PC-3 (cell line): ENCODE measurements around the gene ASXL2. TPM values are rescaled to one million over a fixed set of nuclear protein-coding genes. Genes with fewer than 3 reads are reported as not detected.
"Not testable (repeated sequence)": the region's sequence is repeated elsewhere in the genome, so short reads cannot be mapped to it uniquely, and the experiment has no call there.

Experiments used
- ATAC-seq: fragments of 200-7000 bp; cut with Tn5 transposase; 2 replicates; pipeline ENCODE4 v1.9.1; 2020; ENCODE audit warnings: mild to moderate bottlenecking, moderate library complexity
- BruUV-seq: library from RNA; stranded (reverse); fragments of 400-500 nt; replicated peaks from 2 replicates; lab custom pipeline; 2021; lab: Mats Ljungman, UMichigan
- CTCF ChIA-PET: fragments of 300-600 bp; sonication (Branson Sonifier 250); formaldehyde crosslinking; loops from one replicate; lab custom pipeline; 2022; ENCODE audit warnings: antibody characterized with exemption; lab: Charles Lee
- POLR2A ChIA-PET: fragments of 300-600 bp; sonication (Branson Sonifier 250); formaldehyde crosslinking; loops from one replicate; lab custom pipeline; 2022; ENCODE audit warnings: antibody characterized with exemption; ENCODE audit not compliant: unreplicated experiment; lab: Charles Lee
- DNase-seq: peaks from one replicate; pipeline ENCODE4 v3.0.0-alpha.2; 2015
- H2AFZ ChIP-seq: fragments of 300-600 bp; sonication (generic); 2 replicates; pipeline ENCODE4 v1.6.0; 2016; ENCODE audit warnings: antibody characterized with exemption, low read length
- H3F3A ChIP-seq: fragments of 300-600 bp; sonication (generic); one replicate; pipeline ENCODE4 v1.6.0; 2017; ENCODE audit warnings: antibody characterized with exemption, low read length, control low read depth, mild to moderate bottlenecking; ENCODE audit not compliant: unreplicated experiment
- H3K27ac ChIP-seq: fragments of 300-600 bp; sonication (generic); 2 replicates; pipeline ENCODE4 v1.5.1; 2016; ENCODE audit warnings: mild to moderate bottlenecking, low read length
- H3K27me3 ChIP-seq: fragments of 300-600 bp; sonication (generic); 2 replicates; pipeline ENCODE4 v1.6.1; 2016; ENCODE audit warnings: low read length, mixed read lengths
- H3K36me3 ChIP-seq: fragments of 300-600 bp; sonication (generic); 2 replicates; pipeline ENCODE4 v1.6.1; 2016; ENCODE audit warnings: low read depth, mixed run types, low read length, mixed read lengths
- H3K4me1 ChIP-seq: fragments of 300-600 bp; sonication (generic); 2 replicates; pipeline ENCODE4 v1.5.1; 2016; ENCODE audit warnings: low read length; ENCODE audit not compliant: insufficient read depth
- H3K4me2 ChIP-seq: fragments of 300-600 bp; sonication (generic); 2 replicates; pipeline ENCODE4 v1.6.0; 2016; ENCODE audit warnings: low read length
- H3K4me3 ChIP-seq: fragments of 300-600 bp; sonication (generic); 2 replicates; pipeline ENCODE4 v1.5.1; 2016; ENCODE audit warnings: mild to moderate bottlenecking, low read length, mixed read lengths
- H3K79me2 ChIP-seq: fragments of 300-600 bp; sonication (generic); 2 replicates; pipeline ENCODE4 v1.6.1; 2017; ENCODE audit warnings: low read length, mixed read lengths
- H3K9ac ChIP-seq: fragments of 300-600 bp; sonication (generic); 2 replicates; pipeline ENCODE4 v1.6.0; 2016; ENCODE audit warnings: mild to moderate bottlenecking, low read length
- H3K9me2 ChIP-seq: fragments of 300-600 bp; sonication (generic); replicated peaks from 2 replicates; pipeline ENCODE4 v1.6.1; 2016; ENCODE audit warnings: mixed run types, low read length, mixed read lengths
- H3K9me3 ChIP-seq: fragments of 300-600 bp; sonication (generic); 2 replicates; pipeline ENCODE4 v1.6.1; 2016; ENCODE audit warnings: low read length, mixed read lengths
- H4K20me1 ChIP-seq: fragments of 300-600 bp; sonication (generic); 2 replicates; pipeline ENCODE4 v1.6.1; 2016; ENCODE audit warnings: low read length, mixed read lengths
- EZH2 ChIP-seq: fragments of 300-600 bp; sonication (generic); IDR thresholded peaks from one replicate; pipeline ENCODE4 v1.6.1; 2017; ENCODE audit warnings: antibody characterized with exemption, mild to moderate bottlenecking, low read length; ENCODE audit not compliant: unreplicated experiment
- EZH2phosphoT487 ChIP-seq: fragments of 300-600 bp; sonication (generic); IDR thresholded peaks from 2 replicates; pipeline ENCODE4 v1.6.1; 2018; ENCODE audit warnings: mild to moderate bottlenecking, antibody characterized with exemption, low read length, borderline replicate concordance
- intact Hi-C: fragments of 100-400 bp; cut with micrococcal nuclease; formaldehyde crosslinking; loops from 2 replicates; pipeline ENCODE4 v1.9.0; 2023
- total RNA-seq: library from RNA; depleted of rRNA; stranded (reverse); fragments of >200 nt; gene quantifications from 2 replicates; pipeline ENCODE4 v1.2.3, GENCODE V29; 2014
- TF ChIP-seq, protein P1 (sequence below): fragments of 300-600 bp; sonication (generic); conservative IDR thresholded peaks from 2 replicates; pipeline ENCODE4 v1.5.1; 2017; ENCODE audit warnings: antibody characterized with exemption, low read depth, mild to moderate bottlenecking, low read length

The ASXL2 gene
- total RNA-seq, 1 experiment from 2014 or later = 11.5 TPM

DNA sequence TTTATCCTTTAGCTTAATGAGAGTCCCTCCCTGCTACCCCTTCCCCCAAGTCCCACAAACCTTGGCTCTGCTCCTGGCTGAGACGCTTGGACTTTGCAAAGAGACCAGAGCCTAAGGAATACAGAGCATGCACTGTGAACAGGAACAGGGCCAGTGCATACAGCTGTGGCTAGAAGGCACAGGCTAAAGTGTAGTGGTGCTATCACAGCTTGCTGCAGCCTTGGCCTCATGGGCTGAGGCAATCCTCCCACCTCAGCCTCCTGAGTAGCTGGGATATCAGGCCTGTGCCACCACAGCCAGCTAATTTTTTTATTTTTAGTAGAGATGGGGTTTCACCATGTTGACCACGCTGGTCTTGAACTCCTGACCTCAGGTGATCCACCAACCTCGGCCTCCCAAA lies 39.5 kb upstream of the ASXL2 start:
- no peaks in the 10 kb centered on the region for H3K4me1 ChIP-seq
- intact Hi-C loops = no loop called here
- H3K79me2 ChIP-seq = no peaks in the 10 kb centered on the region
- ChIA-PET POLR2A (no interaction called here), CTCF (no interaction called here)
- H3K9me2 ChIP-seq = no peaks in the 10 kb centered on the region
- TF ChIP-seq, protein P1, sequence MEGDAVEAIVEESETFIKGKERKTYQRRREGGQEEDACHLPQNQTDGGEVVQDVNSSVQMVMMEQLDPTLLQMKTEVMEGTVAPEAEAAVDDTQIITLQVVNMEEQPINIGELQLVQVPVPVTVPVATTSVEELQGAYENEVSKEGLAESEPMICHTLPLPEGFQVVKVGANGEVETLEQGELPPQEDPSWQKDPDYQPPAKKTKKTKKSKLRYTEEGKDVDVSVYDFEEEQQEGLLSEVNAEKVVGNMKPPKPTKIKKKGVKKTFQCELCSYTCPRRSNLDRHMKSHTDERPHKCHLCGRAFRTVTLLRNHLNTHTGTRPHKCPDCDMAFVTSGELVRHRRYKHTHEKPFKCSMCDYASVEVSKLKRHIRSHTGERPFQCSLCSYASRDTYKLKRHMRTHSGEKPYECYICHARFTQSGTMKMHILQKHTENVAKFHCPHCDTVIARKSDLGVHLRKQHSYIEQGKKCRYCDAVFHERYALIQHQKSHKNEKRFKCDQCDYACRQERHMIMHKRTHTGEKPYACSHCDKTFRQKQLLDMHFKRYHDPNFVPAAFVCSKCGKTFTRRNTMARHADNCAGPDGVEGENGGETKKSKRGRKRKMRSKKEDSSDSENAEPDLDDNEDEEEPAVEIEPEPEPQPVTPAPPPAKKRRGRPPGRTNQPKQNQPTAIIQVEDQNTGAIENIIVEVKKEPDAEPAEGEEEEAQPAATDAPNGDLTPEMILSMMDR = no peak
- TF ChIP-seq EZH2 (no peak), EZH2phosphoT487 (no peak)
- H3K27me3 ChIP-seq = no peaks in the 10 kb centered on the region
- no peak overlapping the region for H3K9ac ChIP-seq
- H3K27ac ChIP-seq = no peak overlapping the region
- H2AFZ ChIP-seq = no peak overlapping the region
- no peak overlapping the region for H3K4me3 ChIP-seq
- no peaks in the 10 kb centered on the region for H3F3A ChIP-seq
- H3K36me3 ChIP-seq = no peaks in the 10 kb centered on the region
- ATAC-seq (no peak), DNase-seq (no peak)
- no peak overlapping the region for H3K4me2 ChIP-seq
- no peaks in the 10 kb centered on the region for H4K20me1 ChIP-seq
- BruUV-seq = no TSS peak
- H3K9me3 ChIP-seq = no peaks in the 10 kb centered on the region

DNA sequence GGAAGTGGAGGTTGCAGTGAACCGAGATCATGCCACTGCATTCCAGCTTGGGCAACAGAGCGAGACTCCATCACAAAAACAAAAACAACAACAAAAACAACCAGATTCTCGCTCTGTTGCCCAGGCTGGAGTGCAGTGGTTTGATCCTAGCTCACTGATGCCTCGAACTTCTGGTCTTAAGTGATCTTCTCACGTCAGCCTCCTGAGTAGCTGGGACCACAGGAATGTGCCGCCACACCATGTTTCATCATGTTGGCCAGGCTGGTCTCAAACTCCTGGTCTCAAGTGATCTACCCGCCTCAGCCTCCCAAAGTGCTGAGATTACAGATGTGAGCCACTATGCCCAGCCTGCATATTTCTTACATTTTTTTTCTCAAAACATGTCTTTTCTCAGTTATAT lies 39.1 kb upstream of the ASXL2 start:
- H3K9ac ChIP-seq, H3K79me2 ChIP-seq, H3F3A ChIP-seq, CTCF ChIA-PET, ATAC-seq, H2AFZ ChIP-seq, H3K4me2 ChIP-seq, H3K4me3 ChIP-seq, H3K9me2 ChIP-seq, DNase-seq, POLR2A ChIA-PET, intact Hi-C loops, H3K27me3 ChIP-seq, H3K27ac ChIP-seq, H3K36me3 ChIP-seq, H3K9me3 ChIP-seq, H3K4me1 ChIP-seq, H4K20me1 ChIP-seq, BruUV-seq: not testable (repeated sequence)

DNA sequence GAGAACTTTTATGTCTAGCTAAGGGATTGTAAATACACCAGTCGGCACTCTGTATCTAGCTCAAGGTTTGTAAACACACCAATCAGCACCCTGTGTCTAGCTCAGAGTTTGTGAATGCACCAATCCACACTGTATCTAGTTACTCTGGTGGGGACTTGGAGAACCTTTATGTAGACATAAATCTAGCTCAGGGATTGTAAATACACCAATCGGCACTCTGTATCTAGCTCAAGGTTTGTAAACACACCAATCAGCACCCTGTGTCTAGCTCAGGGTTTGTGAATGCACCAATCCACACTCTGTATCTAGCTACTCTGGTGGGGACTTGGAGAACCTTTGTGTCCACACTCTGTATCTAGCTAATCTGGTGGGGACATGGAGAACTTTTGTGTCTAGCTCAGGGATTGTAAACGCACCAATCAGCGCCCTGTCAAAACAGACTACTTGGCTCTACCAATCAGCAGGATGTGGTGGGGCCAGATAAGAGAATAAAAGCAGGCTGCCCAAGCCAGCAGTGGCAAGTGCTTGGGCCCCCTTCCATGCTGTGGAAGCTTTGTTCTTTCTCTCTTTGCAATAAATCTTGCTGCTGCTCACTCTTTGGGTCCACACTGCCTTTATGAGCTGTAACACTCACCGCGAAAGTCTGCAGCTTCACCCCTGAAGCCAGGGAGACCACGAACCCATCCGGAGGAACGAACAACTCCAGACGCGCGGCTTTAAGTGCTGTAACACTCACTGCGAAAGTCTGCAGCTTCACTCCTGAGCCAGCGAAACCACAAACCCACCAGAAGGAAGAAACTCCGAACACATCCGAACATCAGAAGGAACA lies 37.9 kb upstream of the ASXL2 start:
- DNase-seq, H3K4me2 ChIP-seq, H3K79me2 ChIP-seq, H3K9me3 ChIP-seq, H3K4me3 ChIP-seq, CTCF ChIA-PET, H2AFZ ChIP-seq, POLR2A ChIA-PET, H4K20me1 ChIP-seq, intact Hi-C loops, BruUV-seq, H3K27ac ChIP-seq, ATAC-seq, H3K9me2 ChIP-seq, H3F3A ChIP-seq, H3K27me3 ChIP-seq, H3K9ac ChIP-seq, H3K36me3 ChIP-seq, H3K4me1 ChIP-seq: not testable (repeated sequence)

DNA sequence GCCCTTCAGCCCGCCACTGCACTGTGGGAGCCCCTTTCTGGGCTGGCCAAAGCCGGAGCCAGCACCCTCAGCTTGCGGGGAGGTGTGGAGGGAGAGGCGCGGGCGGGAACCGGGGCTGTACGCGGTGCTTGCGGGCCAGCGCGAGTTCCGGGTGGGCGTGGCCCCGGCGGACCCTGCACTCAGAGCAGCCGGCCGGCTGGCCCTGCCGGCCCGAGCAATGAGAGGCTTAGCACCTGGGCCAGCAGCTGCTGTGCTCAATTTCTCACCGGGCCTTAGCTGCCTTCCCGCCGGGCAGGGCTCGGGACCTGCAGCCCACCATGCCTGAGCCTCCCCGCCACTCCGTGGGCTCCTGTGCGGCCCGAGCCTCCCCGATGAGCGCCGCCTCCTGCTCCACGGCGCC lies 37.1 kb upstream of the ASXL2 start:
- H3K79me2 ChIP-seq, H3K9me3 ChIP-seq, H3K27ac ChIP-seq, H4K20me1 ChIP-seq, H3K4me1 ChIP-seq, H3K36me3 ChIP-seq, ATAC-seq, H2AFZ ChIP-seq, POLR2A ChIA-PET, BruUV-seq, H3K4me3 ChIP-seq, H3K4me2 ChIP-seq, intact Hi-C loops, CTCF ChIA-PET, H3K9me2 ChIP-seq, H3K27me3 ChIP-seq, H3F3A ChIP-seq, H3K9ac ChIP-seq, DNase-seq: not testable (repeated sequence)

GRCh38 chr2:25913696-25913973 lies 35.3 kb upstream of the ASXL2 start:
- H3K9me3 ChIP-seq, intact Hi-C loops, H3K9ac ChIP-seq, POLR2A ChIA-PET, H3K79me2 ChIP-seq, H3K4me1 ChIP-seq, H2AFZ ChIP-seq, H3K9me2 ChIP-seq, H3K36me3 ChIP-seq, ATAC-seq, DNase-seq, H3K4me3 ChIP-seq, CTCF ChIA-PET, H4K20me1 ChIP-seq, H3K27ac ChIP-seq, H3F3A ChIP-seq, BruUV-seq, H3K27me3 ChIP-seq, H3K4me2 ChIP-seq: not testable (repeated sequence)
